ENCODE results near the gene IGLL5. TPM values are rescaled to one million over a fixed set of nuclear protein-coding genes. Genes with fewer than 3 reads are reported as not detected.
"Not testable (repeated sequence)": the region's sequence is repeated elsewhere in the genome, so short reads cannot be mapped to it uniquely, and the experiment has no call there.

The IGLL5 gene
- total and polyA plus RNA-seq, 8 donors = 0.23 to 10.6 (median 0.49) TPM; not detected in 1

- intact Hi-C loops (cut with DNase I) = no loop called here
- Histone ChIP-seq H3K4me1 (no peaks in the 10 kb centered on the region), H3K27me3 (peaks cover 0 to 40% of the 10 kb centered on the region in 2 donors), H3K4me3 (no peak overlapping the region), H3K27ac (no peak overlapping the region), H3K9me3 (no peaks in the 10 kb centered on the region), H3K36me3 (no peaks in the 10 kb centered on the region)
- no peak for TF ChIP-seq CTCF (IDR thresholded peaks at IDR 0.05)
- DNase-seq (peak in 1 of 4 donors; percentile 22), ATAC-seq (no peak)
Measured at GRCh38 chr22:22895776-22896445, 8.3 kb downstream of the IGLL5 start.

- peaks cover 0 to 40% of the 10 kb centered on the region in 2 donors for H3K27me3 ChIP-seq
- no peak overlapping the region for H3K27ac ChIP-seq
- H3K4me1 ChIP-seq = no peaks in the 10 kb centered on the region
- H3K9me3 ChIP-seq = no peaks in the 10 kb centered on the region
- ATAC-seq (no peak), DNase-seq (no peak)
- intact Hi-C loops (cut with DNase I) = no loop called here
- H3K36me3 ChIP-seq = no peaks in the 10 kb centered on the region
- H3K4me3 ChIP-seq = no peak overlapping the region
- TF ChIP-seq CTCF (IDR thresholded peaks at IDR 0.05) = no peak
Measured at GRCh38 chr22:22896601-22897000, 9.0 kb downstream of the IGLL5 start.

GRCh38 chr22:22897091-22897490 lies 9.5 kb downstream of the IGLL5 start:
- H3K9me3 ChIP-seq = no peaks in the 10 kb centered on the region
- peak in 1 of 4 donors; percentile 10 for DNase-seq
- intact Hi-C loops (cut with DNase I) = no loop called here

GRCh38 chr22:22897947-22898346 lies 10.3 kb downstream of the IGLL5 start:
- H3K4me1 ChIP-seq = no peaks in the 10 kb centered on the region
- ATAC-seq (no peak), DNase-seq (peak in 1 of 4 donors; percentile 11)
- H3K9me3 ChIP-seq = no peaks in the 10 kb centered on the region
- no peak for TF ChIP-seq CTCF (IDR thresholded peaks at IDR 0.05)
- intact Hi-C loops (cut with DNase I) = no loop called here
- H3K27me3 ChIP-seq = peaks cover 0 to 32% of the 10 kb centered on the region in 2 donors
- no peaks in the 10 kb centered on the region for H3K36me3 ChIP-seq
- H3K4me3 ChIP-seq = no peak overlapping the region
- H3K27ac ChIP-seq = no peak overlapping the region

More at GRCh38 chr22:22897091-22897490, 9.5 kb downstream of the IGLL5 start:
- H3K4me1 ChIP-seq = no peaks in the 10 kb centered on the region
- H3K27ac ChIP-seq = no peak overlapping the region
- ATAC-seq = no peak
- no peak for TF ChIP-seq CTCF (IDR thresholded peaks at IDR 0.05)
- H3K4me3 ChIP-seq = no peak overlapping the region
- no peaks in the 10 kb centered on the region for H3K36me3 ChIP-seq
- H3K27me3 ChIP-seq = peaks cover 0 to 40% of the 10 kb centered on the region in 2 donors

GRCh38 chr22:22898411-22898950 lies 10.9 kb downstream of the IGLL5 start:
- H3K27ac ChIP-seq; H3K9me3 ChIP-seq; H3K4me3 ChIP-seq; ATAC-seq; intact Hi-C loops (cut with DNase I); H3K4me1 ChIP-seq; DNase-seq; H3K36me3 ChIP-seq: not testable (repeated sequence)
- H3K27me3 ChIP-seq = peaks cover 0 to 26% of the 10 kb centered on the region in 2 donors

GRCh38 chr22:22899342-22900080 lies 11.9 kb downstream of the IGLL5 start:
- ATAC-seq; intact Hi-C loops (cut with DNase I); H3K4me1 ChIP-seq; H3K36me3 ChIP-seq; H3K27ac ChIP-seq; H3K4me3 ChIP-seq; H3K9me3 ChIP-seq: not testable (repeated sequence)
- H3K27me3 ChIP-seq = peaks cover 0 to 16% of the 10 kb centered on the region in 2 donors
- DNase-seq = peak in 1 of 4 donors; percentile 11

GRCh38 chr22:22900527-22901205 lies 13.1 kb downstream of the IGLL5 start:
- H3K4me1 ChIP-seq; H3K9me3 ChIP-seq; H3K36me3 ChIP-seq; H3K27me3 ChIP-seq; ATAC-seq; H3K4me3 ChIP-seq; H3K27ac ChIP-seq; intact Hi-C loops (cut with DNase I): not testable (repeated sequence)
- DNase-seq = peak in 1 of 4 donors; percentile 65

All from left lung (tissue), 10 donors.